ENCODE measurements around the gene KHSRP. TPM values are rescaled to one million over a fixed set of nuclear protein-coding genes. Genes with fewer than 3 reads are reported as not detected.

Gene KHSRP
- total and polyA plus RNA-seq, 2 of the 13 experiments (the other 11 are each of a cell fraction or from before 2014, with no cell fraction given) = 72.1 to 129 TPM

DNA sequence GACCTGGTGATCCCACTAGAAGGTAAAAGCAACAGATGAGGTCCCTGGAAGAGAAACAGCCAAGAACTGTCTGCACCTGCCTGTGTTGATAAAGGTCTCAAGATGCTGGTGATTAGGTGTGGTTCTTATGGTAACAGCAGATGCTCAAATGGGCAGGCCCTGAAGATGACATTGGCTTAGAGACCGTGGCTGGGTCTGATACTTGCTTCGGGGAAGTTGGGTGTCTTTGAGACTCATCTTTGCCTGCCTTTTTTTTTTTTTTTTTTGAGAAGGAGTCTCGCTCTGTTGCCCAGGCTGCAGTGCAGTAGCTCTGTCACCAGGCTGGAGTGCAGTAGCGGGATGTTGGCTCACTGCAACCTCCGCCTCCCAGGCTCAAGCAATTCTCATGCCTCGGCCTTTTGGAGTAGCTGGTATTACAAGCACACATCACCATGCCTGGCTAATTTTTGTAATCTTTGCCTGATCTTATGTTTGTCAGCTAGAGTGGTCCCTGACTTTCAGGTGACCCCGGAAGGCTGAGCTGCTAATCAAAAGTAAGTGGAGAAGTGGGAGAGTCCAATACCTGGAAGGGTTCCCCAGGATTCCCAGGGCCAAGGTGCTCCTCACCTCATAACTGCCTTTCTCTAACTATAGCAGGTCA is 27.1 kb upstream of the KHSRP start:
- 99% methylated on average over 7 of the region's 7 CpGs for WGBS (ENCODE audit: low lambda C conversion rate)
- no TSS peak for BruUV-seq (replicated peaks)
- no peaks in the 10 kb centered on the region for H4K20me1 ChIP-seq (ENCODE audit: insufficient read depth, low read length)
- in situ Hi-C loops (cut with HindIII; ENCODE audit: extremely low pct_ligation_motif_present, low pct_unique_long_range_greater_than_20kb) (no loop called here), intact Hi-C loops (cut with micrococcal nuclease; ENCODE audit: unreplicated experiment) (no loop called here)
- H3K9me3 ChIP-seq (ENCODE audit: low read length) = peaks cover 5% of the 10 kb centered on the region; the same call in 1 of the 2 replicates
- no peaks in the 10 kb centered on the region for H3K79me2 ChIP-seq (ENCODE audit: insufficient read depth, low read length)
- peaks cover 10 to 19% of the 10 kb centered on the region in 2 experiments for H3K36me3 ChIP-seq (replicated peaks in 1 of 2; ENCODE audit: control insufficient read depth in 1 of 2, insufficient read depth in 2 of 2, low read length in 2 of 2)
- no peak overlapping the region for H2AFZ ChIP-seq (ENCODE audit: low read length)
- no peak overlapping the region for H3K9ac ChIP-seq (ENCODE audit: insufficient read depth, low read depth, low read length)
- ChIA-PET POLR2A (no interaction called here), CTCF (ENCODE audit: low intra/inter-chr PET ratio, low total read pairs) (interaction anchor here (0.6 kb wide), 1 partner anchor 178 kb away, joined by 3 read pairs; no protein-coding TSS in a partner anchor)
- FAIRE-seq (no peak), ATAC-seq (no peak), DNase-seq (ENCODE audit: low spot score) (no peak)
- H3K4me3 ChIP-seq (replicated peaks in 1 of 3; ENCODE audit: insufficient read depth in 1 of 3, low read depth in 2 of 3, low read length in 3 of 3) = no peak overlapping the region
- H3K27me3 ChIP-seq (ENCODE audit: control insufficient read depth in 1 of 2, insufficient read depth in 2 of 2, low read length in 2 of 2) = no peaks in the 10 kb centered on the region
- H3K4me1 ChIP-seq (ENCODE audit: insufficient read depth, low read length) = no peaks in the 10 kb centered on the region
- H3K4me2 ChIP-seq (ENCODE audit: low read depth, low read length) = no peak overlapping the region
- no peak overlapping the region for H3K27ac ChIP-seq (ENCODE audit: extremely low read length, insufficient read depth, low read length)
- no peak for TF ChIP-seq MED1 (CRISPR knock-in tag; IDR thresholded peaks at IDR 0.05)
- no peak for TF ChIP-seq MXD1 (CRISPR knock-in tag; IDR thresholded peaks at IDR 0.05)
- TF ChIP-seq NFKBIZ (CRISPR knock-in tag; IDR thresholded peaks at IDR 0.05) = no peak
- TF ChIP-seq ZNF136 (CRISPR knock-in tag; IDR thresholded peaks at IDR 0.05; ENCODE audit: low read depth) = no peak
- no peak for TF ChIP-seq ZFP36L2 (CRISPR knock-in tag; IDR thresholded peaks at IDR 0.05)
- no peak for TF ChIP-seq ZNF644 (CRISPR knock-in tag; IDR thresholded peaks at IDR 0.05; ENCODE audit: low read depth)
- no peak for TF ChIP-seq ZNF839 (CRISPR knock-in tag; IDR thresholded peaks at IDR 0.05; ENCODE audit: borderline replicate concordance)
- TF ChIP-seq ZBTB20 (CRISPR knock-in tag; IDR thresholded peaks at IDR 0.05; ENCODE audit: borderline replicate concordance, low read depth) = no peak
- no peak for TF ChIP-seq ZSCAN9 (CRISPR knock-in tag; IDR thresholded peaks at IDR 0.05; ENCODE audit: borderline replicate concordance)
- TF ChIP-seq POLR2A (IDR thresholded peaks at IDR 0.05; ENCODE audit: insufficient read depth in 1 of 2, low read depth in 2 of 2, low read length in 2 of 2) = no peak
- no peak for TF ChIP-seq ATF3 (CRISPR knock-in tag; IDR thresholded peaks at IDR 0.05)
- no peak for TF ChIP-seq RERE (CRISPR knock-in tag; IDR thresholded peaks at IDR 0.05; ENCODE audit: low read depth)
- no peak for TF ChIP-seq ZNF17 (CRISPR knock-in tag; IDR thresholded peaks at IDR 0.05)
- TF ChIP-seq ZNF414 (CRISPR knock-in tag; IDR thresholded peaks at IDR 0.05) = no peak
- no peak for TF ChIP-seq STAT5B (CRISPR knock-in tag; IDR thresholded peaks at IDR 0.05)
- TF ChIP-seq CCDC6 (CRISPR knock-in tag; IDR thresholded peaks at IDR 0.05) = no peak
- TF ChIP-seq, protein P1, sequence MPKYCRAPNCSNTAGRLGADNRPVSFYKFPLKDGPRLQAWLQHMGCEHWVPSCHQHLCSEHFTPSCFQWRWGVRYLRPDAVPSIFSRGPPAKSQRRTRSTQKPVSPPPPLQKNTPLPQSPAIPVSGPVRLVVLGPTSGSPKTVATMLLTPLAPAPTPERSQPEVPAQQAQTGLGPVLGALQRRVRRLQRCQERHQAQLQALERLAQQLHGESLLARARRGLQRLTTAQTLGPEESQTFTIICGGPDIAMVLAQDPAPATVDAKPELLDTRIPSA (CRISPR knock-in tag; IDR thresholded peaks at IDR 0.05; ENCODE audit: borderline replicate concordance) = no peak
- no peak for TF ChIP-seq TAF1 (CRISPR knock-in tag; IDR thresholded peaks at IDR 0.05)
- no peak for TF ChIP-seq ATF1 (CRISPR knock-in tag; IDR thresholded peaks at IDR 0.05)
